Measurements from ENCODE around the gene CHPT1. TPM values are rescaled to one million over a fixed set of nuclear protein-coding genes. Genes with fewer than 3 reads are reported as not detected.
A peak's percentile ranks its signal among the peaks of the same experiment; 100 is the strongest.

Gene CHPT1
- total and polyA plus RNA-seq, 9 of the 15 experiments (the other 6 are each of a cell fraction or from before 2014, with no cell fraction given) = 15.3 to 210 (median 91.9) TPM

GRCh38 chr12:101696251-101697196 lies 916 bp upstream of the CHPT1 start (continued):
- no peak for TF ChIP-seq ARID3B (CRISPR knock-in tag; IDR thresholded peaks at IDR 0.05; ENCODE audit: borderline replicate concordance)
- no peak for TF ChIP-seq ZBTB33 (CRISPR knock-in tag; IDR thresholded peaks at IDR 0.05)
- TF ChIP-seq ELK3 (CRISPR knock-in tag; IDR thresholded peaks at IDR 0.05) = no peak
- peak in 1 of 2 experiments; percentile 82; a peak in 2 of 4 replicates for TF ChIP-seq ZNF318 (IDR thresholded peaks at IDR 0.05; ENCODE audit: borderline replicate concordance in 1 of 2, low read depth in 1 of 2)
- no peak for TF ChIP-seq GABPB2 (CRISPR knock-in tag; conservative IDR thresholded peaks at IDR 0.05)
- TF ChIP-seq TCF7 (IDR thresholded peaks at IDR 0.05; ENCODE audit: borderline replicate concordance) = no peak
- no peak for TF ChIP-seq POU5F1 (IDR thresholded peaks at IDR 0.05; ENCODE audit: borderline replicate concordance, low read depth, low read length, partially characterized antibody)
- no peak for TF ChIP-seq ZNF384 (IDR thresholded peaks at IDR 0.05; ENCODE audit: low read depth, low read length)
- no peak; the same call in 1 of the 2 replicates for TF ChIP-seq ZBTB9 (CRISPR knock-in tag; IDR thresholded peaks at IDR 0.05)

Data from K562 (cell line).